Spleen (tissue), 7 donors: ENCODE results near the gene COL9A2.

Source experiments
- CTCF ChIP-seq, 11 experiments: fragments of 200-600 bp in 7 of 11; fragments of 450-650 bp in 4 of 11; sonication (generic) in 4 of 11; IDR thresholded peaks in 8 of 11; conservative IDR thresholded peaks in 3 of 11; 1 replicate in 7 of 11; 2 replicates in 4 of 11; pipeline versions ENCODE4 v1.4.0 to v1.8.0; 2016 to 2021; ENCODE audit warnings: antibody characterized with exemption in 11 of 11, inconsistent platforms in 4 of 11, mild to moderate bottlenecking in 1 of 11
- POLR2A ChIP-seq, 3 donors: fragments of 450-650 bp; IDR thresholded peaks; one replicate each; pipeline ENCODE4 v1.5.1; 2017; ENCODE audit warnings: antibody characterized with exemption in 3 of 3, mild to moderate bottlenecking in 1 of 3
- donor health status: DM: no; HTN: no; CAD: no; lungs with moderate emphysema.
- donor health status: DM: no; HTN: no; CAD: no.
- donor health status: DM: no; HTN: no; CAD: no.

DNA sequence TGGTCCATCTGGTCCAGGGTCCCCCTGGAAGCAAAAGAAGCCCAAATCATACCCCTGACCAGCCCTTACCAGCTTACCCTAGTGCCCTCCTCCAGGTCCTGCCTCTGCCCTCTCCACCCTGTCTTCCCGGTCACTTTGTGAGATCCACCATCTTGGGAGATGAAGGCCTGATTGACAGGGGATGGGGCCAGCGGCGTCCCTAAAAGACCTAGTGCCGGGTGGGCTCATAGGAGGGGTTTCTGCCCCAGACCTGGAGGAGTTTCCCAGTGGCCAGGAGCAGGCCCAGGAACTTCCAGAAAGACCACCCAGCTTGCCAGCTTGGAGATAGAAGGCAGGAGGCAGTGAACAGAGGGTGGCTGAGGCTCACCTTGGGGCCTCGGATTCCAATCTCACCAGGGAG lies 5.4 kb downstream of the COL9A2 start:
- TF ChIP-seq CTCF (IDR thresholded peaks at IDR 0.05 in 8 of 11, conservative IDR thresholded peaks at IDR 0.05 in 3 of 11) (no peak), POLR2A (IDR thresholded peaks at IDR 0.05) (no peak)
